Measurements from ENCODE around the gene ZNF823.
"Not testable (repeated sequence)": the region's sequence is repeated elsewhere in the genome, so short reads cannot be mapped to it uniquely, and the experiment has no call there.

The ZNF823 gene

GRCh38 chr19:11780431-11781020, 41.8 kb upstream of the ZNF823 start:
- CTCF ChIA-PET: interaction anchor here (5.9 kb wide), 1 partner anchor 16 kb away, joined by 31 read pairs; the partner anchor contains the start of gene ZNF491
- no peak for DNase-seq (ENCODE audit: low read depth, low spot score)
- POLR2A ChIA-PET: no interaction called here
- no peak overlapping the region for H3K4me3 ChIP-seq (ENCODE audit: low read depth, low read length)
- no peak for TF ChIP-seq CTCF (IDR thresholded peaks at IDR 0.05; ENCODE audit: insufficient read depth, low read length, missing control alignments)

GRCh38 chr19:11776669-11777068, 37.9 kb upstream of the ZNF823 start:
- DNase-seq (ENCODE audit: low read depth, low spot score); H3K4me3 ChIP-seq (ENCODE audit: low read depth, low read length); POLR2A ChIA-PET: not testable (repeated sequence)
- CTCF ChIA-PET: interaction anchor here (3.4 kb wide), 1 partner anchor 21 kb away, joined by 20 read pairs; the partner anchor contains the start of gene ZNF491

- CTCF ChIA-PET: interaction anchor here (0.9 kb wide), 1 partner anchor 26 kb away, joined by 4 read pairs; no protein-coding TSS in a partner anchor
- DNase-seq (ENCODE audit: low read depth, low spot score); POLR2A ChIA-PET; H3K4me3 ChIP-seq (ENCODE audit: low read depth, low read length): not testable (repeated sequence)
Measured at GRCh38 chr19:11771520-11771919, 32.8 kb upstream of the ZNF823 start.

GRCh38 chr19:11769995-11770394, 31.2 kb upstream of the ZNF823 start:
- DNase-seq (ENCODE audit: low read depth, low spot score): no peak
- ChIA-PET POLR2A (no interaction called here), CTCF (no interaction called here)
- TF ChIP-seq CTCF (IDR thresholded peaks at IDR 0.05; ENCODE audit: insufficient read depth, low read length, missing control alignments): no peak
- H3K4me3 ChIP-seq (ENCODE audit: low read depth, low read length): no peak overlapping the region

- H3K4me3 ChIP-seq (ENCODE audit: low read depth, low read length): peak overlapping the region; percentile 95
- TF ChIP-seq CTCF (IDR thresholded peaks at IDR 0.05; ENCODE audit: insufficient read depth, low read length, missing control alignments): no peak
- POLR2A ChIA-PET: no interaction called here
- CTCF ChIA-PET: interaction anchor here (1.6 kb wide), 1 partner anchor 66 kb away, joined by 4 read pairs; no protein-coding TSS in a partner anchor
- no peak for DNase-seq (ENCODE audit: low read depth, low spot score)
Measured at GRCh38 chr19:11767633-11768133, 28.9 kb upstream of the ZNF823 start.

GRCh38 chr19:11766597-11767591, 28.1 kb upstream of the ZNF823 start, which contains the start of gene ZNF441:
ZNF441 (plus strand) TSS chr19:11767000; CDS start chr19:11767194, 194 bp downstream.
- ChIA-PET CTCF (interaction anchor here (1.1 to 2.5 kb wide), 4 partner anchors 31 to 65 kb away, joined by 3 to 10 read pairs (median 4); partner anchors contain the start of genes ZNF440 and ZNF491), POLR2A (no interaction called here)
- H3K4me3 ChIP-seq (ENCODE audit: low read depth, low read length): peak within 1 kb of the TSS; percentile 95
- no peak for TF ChIP-seq CTCF (IDR thresholded peaks at IDR 0.05; ENCODE audit: insufficient read depth, low read length, missing control alignments)
- peak; percentile 42 for DNase-seq (ENCODE audit: low read depth, low spot score)

GRCh38 chr19:11763611-11764010, 24.9 kb upstream of the ZNF823 start:
- H3K4me3 ChIP-seq (ENCODE audit: low read depth, low read length): no peak overlapping the region
- CTCF ChIA-PET: interaction anchor here (1.1 kb wide), 1 partner anchor 34 kb away, joined by 3 read pairs; no protein-coding TSS in a partner anchor
- POLR2A ChIA-PET: no interaction called here
- DNase-seq (ENCODE audit: low read depth, low spot score): no peak
- TF ChIP-seq CTCF (IDR thresholded peaks at IDR 0.05; ENCODE audit: insufficient read depth, low read length, missing control alignments): no peak

Data from AG04449 (cell line).